H9 (cell line): Measurements from ENCODE around the gene ZNF467. TPM values are rescaled to one million over a fixed set of nuclear protein-coding genes. Genes with fewer than 3 reads are reported as not detected.

Experiments
- DNase-seq: peaks from one replicate; pipeline ENCODE4 v3.0.0-alpha.2; 2017
- H2AFZ ChIP-seq: one replicate; pipeline ENCODE4 v1.6.1; 2013; ENCODE audit warnings: mild to moderate bottlenecking, low read length, control low read depth, moderate library complexity
- H2AK5ac ChIP-seq: 2 replicates; pipeline ENCODE4 v1.6.1; 2013; ENCODE audit warnings: low read length, control low read depth, mixed read lengths; ENCODE audit not compliant: insufficient read length
- H2BK120ac ChIP-seq: one replicate; pipeline ENCODE4 v1.6.1; 2013; ENCODE audit warnings: low read depth, mild to moderate bottlenecking, low read length, control low read depth, inconsistent platforms; ENCODE audit not compliant: poor library complexity, severe bottlenecking
- H2BK12ac ChIP-seq: 2 replicates; pipeline ENCODE4 v1.6.1; 2013; ENCODE audit warnings: low read length, control low read depth, mixed read lengths, low read depth; ENCODE audit not compliant: insufficient read length
- H2BK15ac ChIP-seq: 2 replicates; pipeline ENCODE4 v1.6.1; 2013; ENCODE audit warnings: low read depth, low read length, control low read depth
- H2BK20ac ChIP-seq: one replicate; pipeline ENCODE4 v1.6.1; 2013; ENCODE audit warnings: low read depth, mild to moderate bottlenecking, low read length, control low read depth, inconsistent platforms; ENCODE audit not compliant: poor library complexity, severe bottlenecking
- H2BK5ac ChIP-seq: 2 replicates; pipeline ENCODE4 v1.6.1; 2013; ENCODE audit warnings: low read length, control low read depth, mixed read lengths; ENCODE audit not compliant: insufficient read length
- H3K14ac ChIP-seq: 2 replicates; pipeline ENCODE4 v1.6.1; 2013; ENCODE audit warnings: low read length, control low read depth; ENCODE audit not compliant: insufficient read depth
- H3K18ac ChIP-seq: 2 replicates; pipeline ENCODE4 v1.6.1; 2013; ENCODE audit warnings: low read depth, mild to moderate bottlenecking, mixed read lengths, low read length, control low read depth; ENCODE audit not compliant: insufficient read length
- H3K23ac ChIP-seq: 2 replicates; pipeline ENCODE4 v1.6.1; 2013; ENCODE audit warnings: low read length, control low read depth, mixed read lengths, low read depth; ENCODE audit not compliant: insufficient read length
- H3K23me2 ChIP-seq: 2 replicates; pipeline ENCODE4 v1.6.1; 2013; ENCODE audit warnings: low read depth, mild to moderate bottlenecking, mixed read lengths, low read length, control low read depth; ENCODE audit not compliant: insufficient read length, poor library complexity, severe bottlenecking
- H3K27ac ChIP-seq: 2 replicates; pipeline ENCODE4 v1.5.1; 2013; ENCODE audit warnings: low read length, control low read depth, mixed read lengths, low read depth; ENCODE audit not compliant: insufficient read length
- H3K27me3 ChIP-seq: 2 replicates; pipeline ENCODE4 v1.6.1; 2013; ENCODE audit warnings: low read length, control low read depth, inconsistent platforms; ENCODE audit not compliant: insufficient read depth
- H3K4ac ChIP-seq: 2 replicates; pipeline ENCODE4 v1.6.1; 2013; ENCODE audit warnings: low read depth, mild to moderate bottlenecking, control low read depth, inconsistent platforms, low read length, moderate library complexity
- H3K4me1 ChIP-seq: 2 replicates; pipeline ENCODE4 v1.6.1; 2013; ENCODE audit warnings: low read length, control low read depth, inconsistent platforms; ENCODE audit not compliant: insufficient read depth
- H3K4me2 ChIP-seq: 2 replicates; pipeline ENCODE4 v1.6.1; 2013; ENCODE audit warnings: low read length, control low read depth, mixed read lengths; ENCODE audit not compliant: insufficient read length, insufficient read depth
- H3K56ac ChIP-seq: 2 replicates; pipeline ENCODE4 v1.6.1; 2013; ENCODE audit warnings: low read depth, mild to moderate bottlenecking, mixed read lengths, low read length, control low read depth; ENCODE audit not compliant: insufficient read length
- H3K79me1 ChIP-seq: 2 replicates; pipeline ENCODE4 v1.6.1; 2013; ENCODE audit warnings: low read depth, mild to moderate bottlenecking, moderate library complexity, low read length, control low read depth, inconsistent platforms; ENCODE audit not compliant: insufficient read depth, poor library complexity, severe bottlenecking
- H3K79me2 ChIP-seq: 2 replicates; pipeline ENCODE4 v1.6.1; 2013; ENCODE audit warnings: low read length, control low read depth, inconsistent platforms; ENCODE audit not compliant: insufficient read depth
- H3K9ac ChIP-seq: 2 replicates; pipeline ENCODE4 v1.6.1; 2013; ENCODE audit warnings: low read length, control low read depth, mixed read lengths; ENCODE audit not compliant: insufficient read length; ENCODE audit errors: extremely low read depth
- H3K9me3 ChIP-seq: one replicate; pipeline ENCODE4 v1.6.1; 2013; ENCODE audit warnings: low read depth, low read length, inconsistent platforms; ENCODE audit not compliant: control insufficient read depth
- H3T11ph ChIP-seq: one replicate; pipeline ENCODE4 v1.6.1; 2013; ENCODE audit warnings: mild to moderate bottlenecking, low read length, control low read depth, inconsistent platforms
- H4K20me1 ChIP-seq: one replicate; pipeline ENCODE4 v1.6.1; 2013; ENCODE audit not compliant: control insufficient read depth, insufficient read length, insufficient read depth
- H4K5ac ChIP-seq: 2 replicates; pipeline ENCODE4 v1.6.1; 2013; ENCODE audit warnings: low read depth, mild to moderate bottlenecking, mixed read lengths, low read length, control low read depth; ENCODE audit not compliant: insufficient read length
- H4K8ac ChIP-seq: replicated peaks from 2 replicates; pipeline ENCODE4 v1.6.1; 2013; ENCODE audit warnings: low read length, control low read depth, mixed read lengths, low read depth; ENCODE audit not compliant: insufficient read length
- H4K91ac ChIP-seq: 2 replicates; pipeline ENCODE4 v1.6.1; 2013; ENCODE audit warnings: low read depth, mild to moderate bottlenecking, moderate library complexity, mixed read lengths, low read length, control low read depth; ENCODE audit not compliant: insufficient read length
- H3K27ac Mint-ChIP-seq, 3 experiments: 2 replicates in 2 of 3; 3 replicates in 1 of 3; pipeline ENCODE4 v1.8.0; 2020 to 2021; ENCODE audit warnings: mixed read lengths in 3 of 3, mild to moderate bottlenecking in 1 of 3, moderate library complexity in 1 of 3
- H3K27me3 Mint-ChIP-seq: 2 replicates; pipeline ENCODE4 v1.8.0; 2021; ENCODE audit warnings: low read depth, mild to moderate bottlenecking, moderate library complexity, mixed read lengths
- H3K36me3 Mint-ChIP-seq, 3 experiments: 2 replicates in 2 of 3; 3 replicates in 1 of 3; pipeline ENCODE4 v1.8.0; 2020 to 2021; ENCODE audit warnings: low read depth in 3 of 3, mixed read lengths in 3 of 3; ENCODE audit not compliant: insufficient read depth in 1 of 3
- H3K4me1 Mint-ChIP-seq, 2 experiments: 2 replicates each; pipeline ENCODE4 v1.8.0; 2020; ENCODE audit warnings: mixed read lengths in 2 of 2
- H3K4me3 Mint-ChIP-seq, 2 experiments: 2 replicates in 1 of 2; 3 replicates in 1 of 2; pipeline ENCODE4 v1.8.0; 2020 to 2021; ENCODE audit warnings: mild to moderate bottlenecking in 2 of 2, mixed read lengths in 2 of 2, moderate library complexity in 1 of 2
- H3K9me3 Mint-ChIP-seq, 2 experiments: 2 replicates in 1 of 2; 3 replicates in 1 of 2; pipeline ENCODE4 v1.8.0; 2020; ENCODE audit warnings: mild to moderate bottlenecking in 2 of 2, mixed read lengths in 2 of 2, moderate library complexity in 1 of 2
- WGBS: extraction: QIAGEN DNeasy Blood & Tissue Kit; methylation state at CpG from one replicate; pipeline ENCODE4 v1.1.7; 2013; ENCODE audit warnings: missing lambda C conversion rate, low lambda C conversion rate, mixed read lengths; ENCODE audit not compliant: insufficient read length; ENCODE audit errors: extremely low coverage; 5-methylcytosine and 5-hydroxymethylcytosine counted together
- total RNA-seq: library from RNA; stranded (reverse); gene quantifications from 2 replicates; pipeline ENCODE4 v1.2.1, GENCODE V29; 2021
- TF ChIP-seq, protein P1 (sequence below): fragments of 200-600 bp; sonication (generic); conservative IDR thresholded peaks from 3 replicates; pipeline ENCODE4 v1.8.0; 2021; ENCODE audit warnings: antibody characterized with exemption, mild to moderate bottlenecking

The ZNF467 gene
- total RNA-seq, 1 experiment from 2014 or later = 0.31 TPM

DNA sequence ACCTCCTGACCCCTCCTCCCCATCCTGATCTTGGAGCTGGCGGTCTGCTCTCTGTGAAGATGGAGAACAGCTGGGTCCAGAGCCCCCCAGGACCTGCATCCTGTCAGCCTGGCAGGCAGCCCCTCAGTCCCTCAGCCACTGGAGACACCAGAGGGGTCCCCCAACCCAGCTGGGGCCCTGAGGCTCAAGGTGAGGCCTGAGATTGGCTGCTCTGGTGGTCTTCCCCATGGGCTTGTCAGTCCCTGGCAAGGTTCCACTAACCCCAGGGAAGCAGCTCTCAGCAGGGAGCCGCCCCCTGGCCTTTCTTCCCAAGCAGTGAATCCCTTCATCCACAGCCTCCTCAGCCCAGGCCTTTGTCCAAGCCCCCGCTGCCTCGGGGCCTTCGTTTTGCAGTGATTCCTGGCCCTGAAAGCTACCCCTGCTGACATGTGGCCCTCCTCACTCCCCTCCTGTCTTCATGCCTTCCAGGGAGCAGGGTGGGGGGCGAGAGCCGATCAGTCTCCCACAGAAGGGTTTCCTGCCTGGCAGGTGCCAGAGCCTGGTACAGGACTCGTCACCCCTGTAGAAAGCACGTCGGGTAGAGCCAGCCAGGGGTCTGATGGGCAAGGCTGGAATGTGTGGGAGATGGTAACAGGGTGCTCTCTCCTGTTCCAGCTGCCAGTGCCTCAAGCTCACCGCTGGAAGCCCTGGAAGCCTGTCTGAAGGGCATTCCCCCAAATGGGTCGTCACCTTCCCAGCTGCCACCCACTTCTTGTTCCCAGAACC, 48.5 kb downstream of the ZNF467 start:
- Histone ChIP-seq H2BK20ac (no peak overlapping the region), H3T11ph (no peak overlapping the region), H4K91ac (no peak overlapping the region), H3K4me1 (no peaks in the 10 kb centered on the region), H3K27me3 (no peaks in the 10 kb centered on the region), H3K79me1 (no peaks in the 10 kb centered on the region), H3K4me2 (no peak overlapping the region), H3K18ac (no peak overlapping the region), H3K23ac (no peak overlapping the region), H2BK5ac (no peak overlapping the region), H3K14ac (no peak overlapping the region), H2AFZ (no peak overlapping the region), H4K20me1 (no peaks in the 10 kb centered on the region), H2AK5ac (no peak overlapping the region), H2BK15ac (no peak overlapping the region), H3K9me3 (no peaks in the 10 kb centered on the region), H3K9ac (no peak overlapping the region), H2BK12ac (no peak overlapping the region), H2BK120ac (no peak overlapping the region), H3K56ac (no peak overlapping the region), H4K5ac (no peak overlapping the region), H3K79me2 (no peaks in the 10 kb centered on the region), H3K23me2 (no peaks in the 10 kb centered on the region), H4K8ac (no peak overlapping the region), H3K27ac (no peak overlapping the region), H3K4ac (no peak overlapping the region)
- Mint-ChIP-seq H3K9me3 (no peaks in the 10 kb centered on the region), H3K27me3 (no peaks in the 10 kb centered on the region), H3K36me3 (peaks cover 10 to 61% (median 55%) of the 10 kb centered on the region in 3 experiments), H3K27ac (no peak overlapping the region), H3K4me1 (no peaks in the 10 kb centered on the region), H3K4me3 (no peak overlapping the region)
- DNase-seq = peak; percentile 14
- TF ChIP-seq, protein P1, sequence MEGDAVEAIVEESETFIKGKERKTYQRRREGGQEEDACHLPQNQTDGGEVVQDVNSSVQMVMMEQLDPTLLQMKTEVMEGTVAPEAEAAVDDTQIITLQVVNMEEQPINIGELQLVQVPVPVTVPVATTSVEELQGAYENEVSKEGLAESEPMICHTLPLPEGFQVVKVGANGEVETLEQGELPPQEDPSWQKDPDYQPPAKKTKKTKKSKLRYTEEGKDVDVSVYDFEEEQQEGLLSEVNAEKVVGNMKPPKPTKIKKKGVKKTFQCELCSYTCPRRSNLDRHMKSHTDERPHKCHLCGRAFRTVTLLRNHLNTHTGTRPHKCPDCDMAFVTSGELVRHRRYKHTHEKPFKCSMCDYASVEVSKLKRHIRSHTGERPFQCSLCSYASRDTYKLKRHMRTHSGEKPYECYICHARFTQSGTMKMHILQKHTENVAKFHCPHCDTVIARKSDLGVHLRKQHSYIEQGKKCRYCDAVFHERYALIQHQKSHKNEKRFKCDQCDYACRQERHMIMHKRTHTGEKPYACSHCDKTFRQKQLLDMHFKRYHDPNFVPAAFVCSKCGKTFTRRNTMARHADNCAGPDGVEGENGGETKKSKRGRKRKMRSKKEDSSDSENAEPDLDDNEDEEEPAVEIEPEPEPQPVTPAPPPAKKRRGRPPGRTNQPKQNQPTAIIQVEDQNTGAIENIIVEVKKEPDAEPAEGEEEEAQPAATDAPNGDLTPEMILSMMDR = no peak
- WGBS = no CpG with 5 or more reads among the region's 12 CpGs
